H7 (cell line): ENCODE results near the gene ARRDC2. TPM values are rescaled to one million over a fixed set of nuclear protein-coding genes. Genes with fewer than 3 reads are reported as not detected.

ENCODE experiments used
- DNase-seq: peaks from one replicate; pipeline ENCODE4 v3.0.0; 2012
- H3K27me3 ChIP-seq: 2 replicates; pipeline ENCODE4 v1.6.0; 2011; ENCODE audit warnings: mild to moderate bottlenecking, low read length; ENCODE audit not compliant: control insufficient read depth, insufficient read depth
- H3K36me3 ChIP-seq: replicated peaks from 2 replicates; pipeline ENCODE4 v1.5.1; 2011; ENCODE audit warnings: low read length; ENCODE audit not compliant: control insufficient read depth, insufficient read depth
- H3K4me3 ChIP-seq: 2 replicates; pipeline ENCODE4 v1.5.1; 2011; ENCODE audit warnings: low read depth, mild to moderate bottlenecking, control low read depth, low read length, moderate library complexity; ENCODE audit not compliant: insufficient read depth
- total RNA-seq: library from RNA; depleted of rRNA; stranded (reverse); fragments of >200 nt; shearing (Covaris generic); gene quantifications from 2 replicates; pipeline ENCODE4 v1.2.3, GENCODE V29; 2014; rRNA removed

The ARRDC2 gene
- total RNA-seq, 1 experiment from 2014 or later: 4.8 TPM

DNA sequence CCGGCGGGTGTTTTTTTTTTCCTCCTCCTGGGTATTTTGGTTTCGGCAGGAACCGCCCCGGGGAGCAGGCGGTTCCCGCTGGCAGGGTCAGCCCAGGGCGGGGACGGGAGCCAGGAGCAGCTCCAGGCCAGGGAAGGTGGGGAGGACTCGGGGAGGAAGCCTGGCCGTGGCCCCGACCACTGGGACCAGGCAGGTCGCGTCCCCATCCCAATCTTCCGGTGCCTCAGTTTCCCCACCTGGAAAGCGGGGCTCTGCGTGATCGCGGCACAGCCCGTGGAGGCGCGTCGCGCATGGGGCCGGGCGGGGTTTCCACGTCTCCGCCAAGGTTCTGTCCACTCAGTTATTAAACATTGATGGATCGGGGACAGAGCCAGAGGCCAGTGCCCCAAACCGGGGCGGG is 43.9 kb downstream of the ARRDC2 start:
- no peaks in the 10 kb centered on the region for H3K27me3 ChIP-seq

DNA sequence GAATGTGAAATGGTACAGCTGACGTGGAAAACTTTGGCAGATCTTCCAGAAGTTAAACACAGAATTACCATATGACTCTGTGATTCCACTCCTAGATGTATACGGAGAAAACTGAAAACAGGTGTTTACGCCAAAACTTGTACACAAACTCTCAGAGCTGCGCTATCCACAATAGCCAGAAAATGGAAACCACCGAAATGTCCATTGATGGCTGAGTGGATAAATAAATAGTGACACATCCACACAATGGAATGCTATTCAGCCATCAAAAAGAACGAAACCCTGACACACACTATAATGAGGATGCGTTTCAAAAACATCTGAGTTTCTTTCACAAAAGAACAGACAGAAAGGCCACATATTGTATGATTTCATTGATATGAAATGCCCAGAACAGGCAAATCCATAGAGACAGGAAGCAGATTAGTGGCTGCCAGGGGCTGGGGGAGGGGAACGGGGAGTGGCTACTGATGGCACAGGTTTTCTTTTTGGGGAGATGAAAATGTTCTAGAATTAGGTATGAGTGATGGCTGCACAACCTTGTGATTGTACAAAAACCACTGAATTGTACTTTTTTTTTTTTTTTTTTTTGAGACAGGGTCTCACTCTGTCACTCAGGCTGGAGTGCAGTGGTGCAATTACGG is 45.7 kb downstream of the ARRDC2 start:
- H3K27me3 ChIP-seq: no peaks in the 10 kb centered on the region
- DNase-seq: no peak
- H3K36me3 ChIP-seq: no peaks in the 10 kb centered on the region
- H3K4me3 ChIP-seq: no peak overlapping the region

More for the DNA sequence above, 43.9 kb downstream of the ARRDC2 start:
- peak; percentile 66 for DNase-seq
- Histone ChIP-seq H3K36me3 (no peaks in the 10 kb centered on the region), H3K4me3 (no peak overlapping the region)

DNA sequence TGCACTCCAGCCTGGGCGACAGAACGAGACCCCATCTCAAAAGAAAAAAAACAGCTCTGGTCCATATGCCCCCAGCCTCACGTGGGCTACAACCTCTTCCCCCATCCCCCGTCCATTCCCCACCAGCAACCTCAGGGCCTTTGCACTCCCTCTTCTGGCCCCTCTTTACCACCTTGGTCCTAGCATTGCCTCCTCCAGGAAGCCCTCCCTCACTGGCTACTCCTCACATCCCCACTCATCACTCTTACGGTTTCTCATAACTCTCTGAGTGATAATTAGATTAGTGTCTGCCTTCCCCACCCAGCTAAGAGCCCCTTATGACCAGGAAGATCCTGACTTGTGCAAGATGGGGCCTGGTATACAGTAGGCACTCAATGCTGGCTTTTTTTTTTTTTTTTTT is 48.0 kb downstream of the ARRDC2 start:
- no peak overlapping the region for H3K4me3 ChIP-seq
- H3K27me3 ChIP-seq: no peaks in the 10 kb centered on the region; the same call in 1 of the 2 replicates
- no peak for DNase-seq
- no peaks in the 10 kb centered on the region for H3K36me3 ChIP-seq

DNA sequence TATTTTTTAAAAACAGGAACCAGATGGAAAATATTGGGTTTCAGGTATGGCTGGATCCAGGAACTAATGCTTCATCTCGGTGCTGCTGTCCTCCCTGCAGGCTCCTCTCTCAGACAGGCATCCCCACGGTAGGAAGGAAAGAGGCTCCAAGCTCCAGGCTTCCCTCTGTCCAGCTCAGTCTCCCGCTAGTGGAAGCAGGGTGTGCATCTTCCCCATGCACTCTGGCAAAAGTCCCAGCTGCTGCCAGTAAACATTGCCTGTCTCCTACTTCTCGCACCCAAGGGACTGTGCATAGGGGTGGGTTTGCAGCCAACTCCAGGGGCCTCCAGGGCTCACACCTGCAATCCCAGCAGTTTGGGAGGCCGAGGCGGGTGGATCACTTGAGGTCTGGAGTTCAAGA is 49.6 kb downstream of the ARRDC2 start:
- Histone ChIP-seq H3K4me3 (no peak overlapping the region), H3K27me3 (no peaks in the 10 kb centered on the region; the same call in 1 of the 2 replicates), H3K36me3 (no peaks in the 10 kb centered on the region)
- no peak for DNase-seq

DNA sequence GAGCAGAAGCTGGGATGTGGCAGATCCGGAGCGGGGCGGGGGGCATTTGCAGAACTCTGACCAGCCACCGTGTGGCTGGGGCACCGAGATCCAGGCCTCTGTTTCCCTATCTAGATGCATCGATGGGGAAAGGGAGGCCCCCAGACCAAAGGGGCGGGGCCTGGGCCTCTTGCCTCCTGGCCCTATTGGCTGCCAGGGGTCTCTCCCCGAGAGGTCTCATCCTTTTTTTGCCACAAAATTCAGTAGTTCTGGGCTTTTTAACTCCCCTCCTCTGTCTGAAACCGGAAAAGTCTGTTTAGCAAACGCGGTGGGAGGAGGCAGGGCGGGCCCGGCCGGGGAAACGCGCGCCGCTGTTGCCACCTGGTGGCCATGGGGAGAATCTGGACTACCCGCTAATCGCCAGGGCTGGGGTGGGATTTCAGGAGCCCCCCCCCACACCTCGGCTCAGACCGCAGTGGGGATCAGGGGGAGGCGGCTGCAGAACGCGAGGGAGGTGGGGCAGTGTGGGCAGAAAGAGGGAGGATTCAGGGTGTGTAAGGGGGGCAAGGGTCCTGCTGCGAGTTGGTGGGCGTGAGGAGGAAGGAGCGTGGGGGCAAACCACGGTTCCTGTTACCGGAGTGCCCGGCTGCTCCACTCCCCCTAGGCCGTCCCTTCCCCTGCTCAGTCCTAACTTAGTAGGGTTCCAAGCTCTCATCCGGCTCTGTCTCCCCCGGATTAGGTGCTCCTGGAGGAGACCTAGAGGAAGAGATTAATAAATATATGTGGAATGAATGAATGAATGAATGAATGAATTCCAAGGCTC is 50.4 kb downstream of the ARRDC2 start:
- no peaks in the 10 kb centered on the region; the same call in 1 of the 2 replicates for H3K27me3 ChIP-seq
- H3K4me3 ChIP-seq: peak overlapping the region; percentile 35
- DNase-seq: peak; percentile 98
- H3K36me3 ChIP-seq: no peaks in the 10 kb centered on the region

DNA sequence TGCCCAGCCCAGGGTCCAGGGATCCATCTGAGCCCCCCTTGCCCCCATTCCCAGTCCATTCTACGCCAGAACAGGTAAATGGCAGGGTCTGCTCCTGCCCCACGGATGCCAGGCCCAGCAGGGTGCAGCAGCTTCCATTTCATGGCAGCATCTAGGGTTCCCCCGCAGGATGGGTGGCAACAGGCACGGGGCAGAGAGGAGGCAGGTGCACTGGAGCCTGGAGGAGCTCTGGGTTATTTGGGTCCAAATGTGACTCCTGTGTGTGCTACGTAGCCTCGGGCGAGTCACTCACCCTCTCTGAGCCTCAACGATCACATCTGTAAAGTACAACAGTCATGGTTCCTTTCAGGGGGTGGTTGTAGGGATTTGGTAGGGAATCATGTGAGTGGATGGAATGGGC is 51.3 kb downstream of the ARRDC2 start:
- Histone ChIP-seq H3K27me3 (no peaks in the 10 kb centered on the region; the same call in 1 of the 2 replicates), H3K4me3 (no peak overlapping the region), H3K36me3 (no peaks in the 10 kb centered on the region)
- DNase-seq: no peak

DNA sequence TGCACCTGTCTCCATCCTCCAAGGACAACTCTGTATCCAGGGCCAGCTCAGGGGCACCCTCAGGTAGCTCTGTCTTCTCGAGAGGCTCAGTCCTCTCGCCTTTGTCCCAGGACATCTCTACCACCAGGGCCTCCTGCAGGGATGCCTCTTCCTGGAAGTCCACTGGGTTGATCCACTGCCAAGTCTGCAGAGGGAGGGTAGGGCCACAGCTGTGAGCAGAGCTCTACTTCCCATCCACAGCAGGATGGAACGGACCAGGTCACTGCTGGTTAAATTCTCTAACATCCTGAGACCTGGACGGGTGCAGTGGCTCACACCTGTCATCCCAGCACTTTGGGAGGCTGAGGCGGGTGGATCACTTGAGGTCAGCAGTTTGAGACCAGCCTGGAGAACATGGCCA is 51.9 kb downstream of the ARRDC2 start:
- no peak for DNase-seq
- no peak overlapping the region for H3K4me3 ChIP-seq
- H3K27me3 ChIP-seq: no peaks in the 10 kb centered on the region; the same call in 1 of the 2 replicates
- H3K36me3 ChIP-seq: no peaks in the 10 kb centered on the region

DNA sequence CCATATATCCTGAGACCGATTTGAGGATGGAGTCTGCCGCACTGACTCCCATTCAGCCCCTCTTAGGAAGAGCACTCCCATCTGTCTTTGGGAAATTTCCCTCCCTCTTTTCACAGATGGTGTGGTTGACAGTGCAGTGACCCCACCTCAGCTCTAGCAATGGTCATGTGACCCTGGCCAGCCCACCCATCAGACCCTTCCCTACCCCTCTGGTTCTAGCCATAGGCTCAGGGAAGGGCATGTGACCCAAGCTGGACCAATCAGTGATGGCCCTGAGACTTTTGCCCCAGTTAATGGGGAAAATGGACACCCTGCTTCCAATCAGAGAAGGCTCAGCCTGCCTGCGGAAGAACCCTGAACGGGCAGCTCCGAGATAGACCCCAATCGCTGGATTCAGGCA is 52.5 kb downstream of the ARRDC2 start:
- Histone ChIP-seq H3K36me3 (no peaks in the 10 kb centered on the region), H3K4me3 (no peak overlapping the region), H3K27me3 (no peaks in the 10 kb centered on the region; the same call in 1 of the 2 replicates)
- peak; percentile 72 for DNase-seq

DNA sequence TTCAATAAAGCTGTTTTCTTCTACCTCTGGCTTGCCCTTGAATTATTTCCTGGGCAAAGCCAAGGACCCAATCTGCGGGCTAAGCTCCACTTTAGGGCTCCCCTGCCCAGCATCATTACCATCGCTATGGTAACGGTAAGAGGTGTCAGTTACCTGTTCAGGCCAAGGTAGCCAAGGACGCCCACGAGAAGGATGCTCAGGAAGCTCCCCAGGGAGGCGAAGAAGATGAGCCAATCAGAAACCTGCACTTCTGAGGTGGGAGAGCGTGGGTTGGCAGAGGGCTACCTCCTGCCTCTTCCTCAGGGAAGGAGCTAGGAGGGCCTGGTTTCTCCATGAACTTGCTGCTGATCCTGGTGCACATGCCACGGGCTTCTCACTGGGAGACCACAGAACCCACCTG is 54.1 kb downstream of the ARRDC2 start:
- no peaks in the 10 kb centered on the region for H3K36me3 ChIP-seq
- no peaks in the 10 kb centered on the region; the same call in 1 of the 2 replicates for H3K27me3 ChIP-seq
- H3K4me3 ChIP-seq: no peak overlapping the region
- DNase-seq: peak; percentile 70

DNA sequence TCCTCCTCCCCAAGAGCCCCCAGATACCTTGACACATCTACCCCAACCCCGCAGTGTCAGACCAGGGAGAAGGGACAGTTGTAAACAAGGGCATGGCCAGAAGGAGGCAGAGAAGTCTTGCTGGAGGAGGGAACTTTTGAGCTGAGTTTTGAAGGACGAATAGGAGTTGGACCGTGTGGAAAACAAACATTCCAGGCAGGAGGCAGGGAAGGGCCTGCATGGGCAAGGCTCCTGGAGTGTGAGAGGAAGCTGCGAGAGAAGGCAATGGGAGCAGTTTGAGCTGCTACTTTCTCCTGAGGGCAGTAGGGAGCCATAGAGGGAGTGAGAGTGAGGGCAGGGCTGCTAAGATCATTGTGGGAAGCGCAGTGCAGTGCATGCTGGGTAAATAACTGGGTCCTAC is 55.5 kb downstream of the ARRDC2 start:
- Histone ChIP-seq H3K4me3 (no peak overlapping the region), H3K36me3 (no peaks in the 10 kb centered on the region), H3K27me3 (no peaks in the 10 kb centered on the region; the same call in none of the 2 replicates)
- DNase-seq: peak; percentile 66

Other genes with a start within 250 kb of the ARRDC2 start
- gene B3GNT3, start 213.0 kb upstream of the ARRDC2 start, total RNA-seq: 0.73 and 1.7 TPM in 2 replicates
- 0.33 TPM in 1 of 2 replicates, not detected in the other for gene INSL3, start 186.7 kb upstream of the ARRDC2 start, total RNA-seq
- 2.5 and 2.7 TPM in 2 replicates for gene JAK3, start 160.2 kb upstream of the ARRDC2 start, total RNA-seq
- 2,178 and 2,213 TPM in 2 replicates for gene RPL18A, start 148.3 kb upstream of the ARRDC2 start, total RNA-seq
- gene SLC5A5, start 136.2 kb upstream of the ARRDC2 start, total RNA-seq: 1.5 and 1.6 TPM in 2 replicates
- 39.7 and 55.4 TPM in 2 replicates for gene CCDC124, start 75.2 kb upstream of the ARRDC2 start, total RNA-seq
- 4.3 and 7.4 TPM in 2 replicates for gene KCNN1, start 41.1 kb upstream of the ARRDC2 start, total RNA-seq
- gene IL12RB1, start 78.8 kb downstream of the ARRDC2 start, total RNA-seq: not detected in 2 replicates
- 2.4 and 4.0 TPM in 2 replicates for gene MAST3, start 89.6 kb downstream of the ARRDC2 start, total RNA-seq
- gene PIK3R2, start 145.0 kb downstream of the ARRDC2 start, total RNA-seq: 26.7 and 29.0 TPM in 2 replicates
- 47.3 and 53.4 TPM in 2 replicates for gene IFI30, start 165.6 kb downstream of the ARRDC2 start, total RNA-seq
- gene MPV17L2, start 185.0 kb downstream of the ARRDC2 start, total RNA-seq: 29.2 and 45.0 TPM in 2 replicates
- gene RAB3A, start 195.9 kb downstream of the ARRDC2 start, total RNA-seq: 6.1 and 8.6 TPM in 2 replicates
- gene PDE4C, start 218.3 kb downstream of the ARRDC2 start, total RNA-seq: 0.52 and 1.4 TPM in 2 replicates